A549 (cell line): ENCODE data around the gene OR2J3.
"Not testable (repeated sequence)": the region's sequence is repeated elsewhere in the genome, so short reads cannot be mapped to it uniquely, and the experiment has no call there.

Experiments
- CHD4 ChIP-seq: fragments of 200-600 bp; sonication (generic); IDR thresholded peaks from 2 replicates; pipeline ENCODE4 v1.6.1; 2016; ENCODE audit warnings: antibody characterized with exemption, mild to moderate bottlenecking, borderline replicate concordance
- CTCF ChIP-seq: fragments of >200 bp; sonication (Bioruptor Twin); formaldehyde crosslinking; IDR thresholded peaks from 3 replicates; pipeline ENCODE4 v1.5.1; 2016
- EHMT2 ChIP-seq: fragments of 200-600 bp; sonication (generic); IDR thresholded peaks from 2 replicates; pipeline ENCODE4 v1.6.1; 2016; ENCODE audit warnings: antibody characterized with exemption, low read depth, mild to moderate bottlenecking, moderate library complexity
- EP300 ChIP-seq, 2 experiments: fragments of >200 bp; sonication (Bioruptor Twin); formaldehyde crosslinking; IDR thresholded peaks; 2 replicates in 1 of 2; 3 replicates in 1 of 2; pipeline ENCODE4 v1.6.1; 2016 to 2017
- JUN ChIP-seq, 2 experiments: fragments of >200 bp; sonication (Bioruptor Twin); formaldehyde crosslinking; IDR thresholded peaks; 2 replicates in 1 of 2; 3 replicates in 1 of 2; pipeline ENCODE4 v1.6.1; 2016 to 2017
- MAZ ChIP-seq: fragments of 150-350 bp; IDR thresholded peaks from 2 replicates; pipeline ENCODE4 v1.6.1; 2014; ENCODE audit warnings: antibody characterized with exemption, low read depth, low read length, borderline replicate concordance

DNA sequence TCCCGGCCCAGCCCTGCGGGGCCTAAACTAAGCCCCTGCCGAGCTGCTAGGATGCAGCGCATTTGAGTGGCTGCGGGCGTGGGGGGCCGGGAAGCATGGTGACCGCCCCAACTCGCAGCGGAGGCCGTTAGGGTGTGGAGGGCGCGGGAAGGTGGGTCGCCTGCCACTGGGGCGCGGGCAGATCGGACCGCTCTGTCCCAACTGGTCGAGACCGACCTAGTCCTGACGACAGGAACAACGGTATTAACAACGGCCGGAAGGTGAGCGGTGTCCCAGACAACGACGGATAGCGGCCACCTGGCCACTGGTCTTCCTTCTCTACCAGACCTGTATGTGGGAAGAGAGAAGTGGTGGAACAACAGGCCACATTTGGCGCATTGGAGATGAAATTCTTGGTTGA lies 52.1 kb downstream of the OR2J3 start:
- not testable (repeated sequence) for TF ChIP-seq CTCF; EP300 (IDR thresholded peaks at IDR 0.05); CHD4; MAZ; JUN (IDR thresholded peaks at IDR 0.05); EHMT2
